GM23338 (cell line): Measurements from ENCODE around the gene PANK1. TPM values are rescaled to one million over a fixed set of nuclear protein-coding genes. Genes with fewer than 3 reads are reported as not detected.

ENCODE experiments used
- ATAC-seq: fragments of 200-7000 bp; cut with Tn5 transposase; 3 replicates; pipeline ENCODE4 v1.9.1; 2020
- DNase-seq: peaks from one replicate; pipeline ENCODE4 v3.0.0-alpha.2; 2015; ENCODE audit warnings: low spot score
- H2AFZ ChIP-seq: fragments of 200-600 bp; sonication (generic); 2 replicates; pipeline ENCODE4 v1.8.0; 2016; ENCODE audit warnings: antibody characterized with exemption, mild to moderate bottlenecking, moderate library complexity
- H3F3A ChIP-seq: fragments of 200-600 bp; sonication (generic); replicated peaks from 2 replicates; pipeline ENCODE4 v1.8.0; 2017; ENCODE audit warnings: antibody characterized with exemption, mixed run types, low read depth
- H3K27ac ChIP-seq: fragments of 200-600 bp; sonication (generic); 2 replicates; pipeline ENCODE4 v1.6.1; 2016; ENCODE audit warnings: low read depth
- H3K27me3 ChIP-seq: fragments of 200-600 bp; sonication (generic); 2 replicates; pipeline ENCODE4 v1.8.0; 2016; ENCODE audit warnings: mild to moderate bottlenecking, mixed run types, moderate library complexity; ENCODE audit not compliant: insufficient read depth
- H3K36me3 ChIP-seq: fragments of 200-600 bp; sonication (generic); 2 replicates; pipeline ENCODE4 v1.8.0; 2016; ENCODE audit warnings: mild to moderate bottlenecking; ENCODE audit not compliant: insufficient read depth
- H3K4me1 ChIP-seq: fragments of 200-600 bp; sonication (generic); 2 replicates; pipeline ENCODE4 v1.8.0; 2016; ENCODE audit warnings: mild to moderate bottlenecking, moderate library complexity; ENCODE audit not compliant: insufficient read depth
- H3K4me2 ChIP-seq: fragments of 200-600 bp; sonication (generic); 2 replicates; pipeline ENCODE4 v1.7.1; 2017; ENCODE audit warnings: mixed run types
- H3K4me3 ChIP-seq: fragments of 200-600 bp; sonication (generic); 2 replicates; pipeline ENCODE4 v1.6.1; 2016; ENCODE audit warnings: mixed run types
- H3K79me2 ChIP-seq: fragments of 200-600 bp; sonication (generic); replicated peaks from 2 replicates; pipeline ENCODE4 v1.8.0; 2017; ENCODE audit warnings: mild to moderate bottlenecking; ENCODE audit not compliant: insufficient read depth
- H3K9me2 ChIP-seq: fragments of 200-600 bp; sonication (generic); 2 replicates; pipeline ENCODE4 v1.8.0; 2017; ENCODE audit not compliant: insufficient read depth
- H4K20me1 ChIP-seq: fragments of 200-600 bp; sonication (generic); replicated peaks from 2 replicates; pipeline ENCODE4 v1.8.0; 2017; ENCODE audit warnings: mild to moderate bottlenecking; ENCODE audit not compliant: insufficient read depth
- H3K27ac Mint-ChIP-seq: 2 replicates; pipeline ENCODE4 v1.8.0; 2020; ENCODE audit warnings: inconsistent platforms, mild to moderate bottlenecking, moderate library complexity, mixed read lengths
- H3K27me3 Mint-ChIP-seq: 3 replicates; pipeline ENCODE4 v1.8.0; 2022; ENCODE audit warnings: low read depth, mild to moderate bottlenecking, moderate library complexity, mixed read lengths, inconsistent platforms; ENCODE audit not compliant: insufficient read depth, poor library complexity
- H3K36me3 Mint-ChIP-seq: 3 replicates; pipeline ENCODE4 v1.8.0; 2021; ENCODE audit warnings: low read depth, mild to moderate bottlenecking, inconsistent platforms, moderate library complexity, mixed read lengths
- H3K4me1 Mint-ChIP-seq: 3 replicates; pipeline ENCODE4 v1.8.0; 2020; ENCODE audit warnings: mild to moderate bottlenecking, inconsistent platforms, mixed read lengths
- H3K4me3 Mint-ChIP-seq: 3 replicates; pipeline ENCODE4 v1.8.0; 2021; ENCODE audit warnings: moderate library complexity, mild to moderate bottlenecking, inconsistent platforms, mixed read lengths
- H3K9me3 Mint-ChIP-seq: 3 replicates; pipeline ENCODE4 v1.8.0; 2020; ENCODE audit warnings: moderate library complexity, mild to moderate bottlenecking, inconsistent platforms, mixed read lengths
- CTCF ChIP-seq, 2 experiments: fragments of 200-600 bp in 1 of 2; sonication (generic) in 1 of 2; conservative IDR thresholded peaks; 2 replicates each; pipeline versions ENCODE4 v1.5.1 to v1.6.1; 2016 to 2017; ENCODE audit warnings: antibody characterized with exemption in 2 of 2, low read depth in 2 of 2, mild to moderate bottlenecking in 2 of 2, moderate library complexity in 1 of 2
- EZH2 ChIP-seq: fragments of 200-600 bp; sonication (generic); IDR thresholded peaks from one replicate; pipeline ENCODE4 v1.8.0; 2017; ENCODE audit warnings: antibody characterized with exemption, mild to moderate bottlenecking, low read depth; ENCODE audit not compliant: unreplicated experiment
- EZH2phosphoT487 ChIP-seq: fragments of 200-600 bp; sonication (generic); IDR thresholded peaks from one replicate; pipeline ENCODE4 v1.8.1; 2018; ENCODE audit warnings: antibody characterized with exemption; ENCODE audit not compliant: unreplicated experiment
- NANOG ChIP-seq: IDR thresholded peaks from 2 replicates; pipeline ENCODE4 v1.6.1; 2016; ENCODE audit warnings: antibody characterized with exemption, borderline replicate concordance
- REST ChIP-seq: IDR thresholded peaks from one replicate; pipeline ENCODE4 v1.6.1; 2018; ENCODE audit warnings: antibody characterized with exemption; ENCODE audit not compliant: unreplicated experiment
- STAT1 ChIP-seq: IDR thresholded peaks from one replicate; pipeline ENCODE4 v1.6.1; 2016; ENCODE audit warnings: antibody characterized with exemption; ENCODE audit not compliant: unreplicated experiment
- ZNF114 ChIP-seq: fragments of 250-450 bp; sonication (Bioruptor Pico); IDR thresholded peaks from 2 replicates; pipeline ENCODE4 v1.5.0; 2020; ENCODE audit warnings: mild to moderate bottlenecking, moderate library complexity
- ZNF462 ChIP-seq: fragments of 250-450 bp; sonication (Bioruptor Pico); IDR thresholded peaks from 2 replicates; pipeline ENCODE4 v1.5.0; 2020; ENCODE audit warnings: mild to moderate bottlenecking, moderate library complexity
- polyA plus RNA-seq: library from polyadenylated mRNA; unstranded; fragments of >200 nt; fragmentation: Nextera tagmentation; extraction: Ambion mirVana; gene quantifications from 2 replicates; pipeline ENCODE4 v1.2.1, GENCODE V29; 2016
- total RNA-seq: library from RNA; depleted of rRNA; stranded (reverse); fragments of >200 nt; shearing (Covaris generic); gene quantifications from 2 replicates; pipeline ENCODE4 v1.2.3, GENCODE V29; 2014

The PANK1 gene
- total and polyA plus RNA-seq, 2 experiments from 2014 or later = 15.2 to 44.7 TPM

GRCh38 chr10:89593043-89593442, 52.0 kb downstream of the PANK1 start:
- Histone ChIP-seq H3K27ac (no peak overlapping the region), H3F3A (no peaks in the 10 kb centered on the region), H3K9me2 (no peaks in the 10 kb centered on the region), H3K4me2 (no peak overlapping the region), H3K4me3 (no peak overlapping the region), H3K4me1 (no peaks in the 10 kb centered on the region), H4K20me1 (no peaks in the 10 kb centered on the region), H3K27me3 (no peaks in the 10 kb centered on the region), H2AFZ (no peak overlapping the region), H3K36me3 (peaks cover 13% of the 10 kb centered on the region), H3K79me2 (peaks cover 6% of the 10 kb centered on the region; the same call in 1 of the 2 replicates)
- H3K4me1 Mint-ChIP-seq = no peaks in the 10 kb centered on the region
- H3K9me3 Mint-ChIP-seq = no peaks in the 10 kb centered on the region
- no peak overlapping the region for H3K27ac Mint-ChIP-seq
- ATAC-seq (no peak), DNase-seq (no peak)
- H3K36me3 Mint-ChIP-seq = peaks cover 47% of the 10 kb centered on the region
- TF ChIP-seq EZH2 (no peak), REST (no peak), CTCF (conservative IDR thresholded peaks at IDR 0.05; ENCODE audit: low read depth in 2 of 2) (no peak), ZNF114 (no peak), STAT1 (no peak), ZNF462 (CRISPR knock-in tag) (no peak), EZH2phosphoT487 (no peak), NANOG (no peak)
- H3K4me3 Mint-ChIP-seq = no peak overlapping the region
- no peaks in the 10 kb centered on the region for H3K27me3 Mint-ChIP-seq
